Measurements from ENCODE around the gene UBR4. TPM values are rescaled to one million over a fixed set of nuclear protein-coding genes. Genes with fewer than 3 reads are reported as not detected.

UBR4 gene
- total RNA-seq, 1 experiment from 2014 or later = 126 TPM

DNA sequence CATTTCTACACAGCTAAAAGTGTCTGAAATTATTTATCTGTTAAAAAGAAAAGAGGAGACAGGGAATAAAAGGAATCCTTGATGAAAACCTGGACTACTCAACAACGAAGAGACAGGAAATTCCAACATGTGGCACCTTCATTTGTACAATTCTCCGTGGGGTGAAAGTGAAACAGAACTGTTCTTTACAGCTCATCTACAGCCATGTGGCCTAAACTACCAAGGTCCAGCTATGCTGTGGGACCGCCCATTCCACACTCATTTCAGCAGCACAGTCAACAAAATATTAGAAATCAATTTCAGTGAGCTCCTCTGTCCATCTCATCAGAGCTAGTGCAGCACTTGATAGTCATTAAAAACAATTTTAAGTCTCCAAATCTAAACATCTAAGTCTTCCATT is 44.0 kb downstream of the UBR4 start:
- ATAC-seq = no peak
- no peak for TF ChIP-seq TCF7L2 (IDR thresholded peaks at IDR 0.05; ENCODE audit: low read depth, low read length)
- no peak for TF ChIP-seq POLR2AphosphoS5 (IDR thresholded peaks at IDR 0.05; ENCODE audit: low read depth, low read length)
- TF ChIP-seq, protein P1, sequence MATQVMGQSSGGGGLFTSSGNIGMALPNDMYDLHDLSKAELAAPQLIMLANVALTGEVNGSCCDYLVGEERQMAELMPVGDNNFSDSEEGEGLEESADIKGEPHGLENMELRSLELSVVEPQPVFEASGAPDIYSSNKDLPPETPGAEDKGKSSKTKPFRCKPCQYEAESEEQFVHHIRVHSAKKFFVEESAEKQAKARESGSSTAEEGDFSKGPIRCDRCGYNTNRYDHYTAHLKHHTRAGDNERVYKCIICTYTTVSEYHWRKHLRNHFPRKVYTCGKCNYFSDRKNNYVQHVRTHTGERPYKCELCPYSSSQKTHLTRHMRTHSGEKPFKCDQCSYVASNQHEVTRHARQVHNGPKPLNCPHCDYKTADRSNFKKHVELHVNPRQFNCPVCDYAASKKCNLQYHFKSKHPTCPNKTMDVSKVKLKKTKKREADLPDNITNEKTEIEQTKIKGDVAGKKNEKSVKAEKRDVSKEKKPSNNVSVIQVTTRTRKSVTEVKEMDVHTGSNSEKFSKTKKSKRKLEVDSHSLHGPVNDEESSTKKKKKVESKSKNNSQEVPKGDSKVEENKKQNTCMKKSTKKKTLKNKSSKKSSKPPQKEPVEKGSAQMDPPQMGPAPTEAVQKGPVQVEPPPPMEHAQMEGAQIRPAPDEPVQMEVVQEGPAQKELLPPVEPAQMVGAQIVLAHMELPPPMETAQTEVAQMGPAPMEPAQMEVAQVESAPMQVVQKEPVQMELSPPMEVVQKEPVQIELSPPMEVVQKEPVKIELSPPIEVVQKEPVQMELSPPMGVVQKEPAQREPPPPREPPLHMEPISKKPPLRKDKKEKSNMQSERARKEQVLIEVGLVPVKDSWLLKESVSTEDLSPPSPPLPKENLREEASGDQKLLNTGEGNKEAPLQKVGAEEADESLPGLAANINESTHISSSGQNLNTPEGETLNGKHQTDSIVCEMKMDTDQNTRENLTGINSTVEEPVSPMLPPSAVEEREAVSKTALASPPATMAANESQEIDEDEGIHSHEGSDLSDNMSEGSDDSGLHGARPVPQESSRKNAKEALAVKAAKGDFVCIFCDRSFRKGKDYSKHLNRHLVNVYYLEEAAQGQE (IDR thresholded peaks at IDR 0.05; ENCODE audit: insufficient read depth in 1 of 2, low read depth in 2 of 2, low read length in 1 of 2) = no peak
- no peak for TF ChIP-seq SIN3A (IDR thresholded peaks at IDR 0.05; ENCODE audit: borderline replicate concordance, insufficient read depth, low read depth, low read length)
- TF ChIP-seq, protein P2, sequence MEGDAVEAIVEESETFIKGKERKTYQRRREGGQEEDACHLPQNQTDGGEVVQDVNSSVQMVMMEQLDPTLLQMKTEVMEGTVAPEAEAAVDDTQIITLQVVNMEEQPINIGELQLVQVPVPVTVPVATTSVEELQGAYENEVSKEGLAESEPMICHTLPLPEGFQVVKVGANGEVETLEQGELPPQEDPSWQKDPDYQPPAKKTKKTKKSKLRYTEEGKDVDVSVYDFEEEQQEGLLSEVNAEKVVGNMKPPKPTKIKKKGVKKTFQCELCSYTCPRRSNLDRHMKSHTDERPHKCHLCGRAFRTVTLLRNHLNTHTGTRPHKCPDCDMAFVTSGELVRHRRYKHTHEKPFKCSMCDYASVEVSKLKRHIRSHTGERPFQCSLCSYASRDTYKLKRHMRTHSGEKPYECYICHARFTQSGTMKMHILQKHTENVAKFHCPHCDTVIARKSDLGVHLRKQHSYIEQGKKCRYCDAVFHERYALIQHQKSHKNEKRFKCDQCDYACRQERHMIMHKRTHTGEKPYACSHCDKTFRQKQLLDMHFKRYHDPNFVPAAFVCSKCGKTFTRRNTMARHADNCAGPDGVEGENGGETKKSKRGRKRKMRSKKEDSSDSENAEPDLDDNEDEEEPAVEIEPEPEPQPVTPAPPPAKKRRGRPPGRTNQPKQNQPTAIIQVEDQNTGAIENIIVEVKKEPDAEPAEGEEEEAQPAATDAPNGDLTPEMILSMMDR (IDR thresholded peaks at IDR 0.05) = no peak
- CTCF ChIA-PET = no interaction called here
- in situ Hi-C loops (cut with HindIII; ENCODE audit: low pct_unique_long_range_greater_than_20kb, low sequenced_read_pairs) = no loop called here
- Histone ChIP-seq H3K27ac (ENCODE audit: low read length) (no peak overlapping the region), H3K27me3 (ENCODE audit: control insufficient read depth, insufficient read depth, low read length) (no peaks in the 10 kb centered on the region), H3K9me3 (ENCODE audit: control insufficient read depth, insufficient read depth, low read depth, low read length) (no peaks in the 10 kb centered on the region), H3K4me3 (ENCODE audit: low read depth in 2 of 2, low read length in 2 of 2) (no peak overlapping the region), H3K36me3 (ENCODE audit: control insufficient read depth, insufficient read depth, low read length) (peaks cover 89% of the 10 kb centered on the region), H3K4me1 (ENCODE audit: control insufficient read depth, insufficient read depth, low read length) (no peaks in the 10 kb centered on the region)
- POLR2A ChIA-PET = interaction anchor here (0.6 kb wide), 1 partner anchor 45 kb away, joined by 7 read pairs; no protein-coding TSS in a partner anchor
- intact Hi-C loops (cut with micrococcal nuclease; ENCODE audit: unreplicated experiment) = no loop called here
- BruUV-seq (replicated peaks) = no TSS peak
- DNase-seq (ENCODE audit: low read depth, low spot score) = no peak

DNA sequence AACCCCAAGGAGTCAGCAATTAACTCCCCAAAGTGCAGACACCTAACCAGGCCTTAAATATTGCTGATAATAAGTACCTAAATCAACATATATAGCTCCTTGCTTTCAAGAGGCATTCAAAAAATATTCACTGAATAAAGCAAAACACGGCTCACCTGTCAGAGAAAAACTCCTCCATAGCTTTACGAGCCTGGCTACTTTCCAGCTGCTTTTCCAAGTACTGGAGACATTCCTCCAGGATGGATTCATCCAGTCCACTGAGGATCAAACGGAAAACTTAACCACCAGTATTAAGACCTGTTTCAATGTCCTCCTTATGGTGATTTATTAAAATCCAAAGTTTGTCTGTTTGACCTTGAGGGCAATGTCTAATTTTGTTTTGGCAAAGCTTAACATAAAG is 44.6 kb downstream of the UBR4 start:
- CTCF ChIA-PET = no interaction called here
- Histone ChIP-seq H3K9me3 (ENCODE audit: control insufficient read depth, insufficient read depth, low read depth, low read length) (no peaks in the 10 kb centered on the region), H3K27me3 (ENCODE audit: control insufficient read depth, insufficient read depth, low read length) (no peaks in the 10 kb centered on the region), H3K27ac (ENCODE audit: low read length) (no peak overlapping the region; the same call in 1 of the 2 replicates), H3K4me1 (ENCODE audit: control insufficient read depth, insufficient read depth, low read length) (no peaks in the 10 kb centered on the region), H3K36me3 (ENCODE audit: control insufficient read depth, insufficient read depth, low read length) (peaks cover 91% of the 10 kb centered on the region), H3K4me3 (ENCODE audit: low read depth in 2 of 2, low read length in 2 of 2) (no peak overlapping the region)
- no TSS peak for BruUV-seq (replicated peaks)
- no peak for ATAC-seq
- TF ChIP-seq TCF7L2 (IDR thresholded peaks at IDR 0.05; ENCODE audit: low read depth, low read length) (no peak), SIN3A (IDR thresholded peaks at IDR 0.05; ENCODE audit: borderline replicate concordance, insufficient read depth, low read depth, low read length) (no peak), POLR2AphosphoS5 (IDR thresholded peaks at IDR 0.05; ENCODE audit: low read depth, low read length) (no peak)
- TF ChIP-seq, protein P2 (IDR thresholded peaks at IDR 0.05) = no peak
- TF ChIP-seq, protein P1 (IDR thresholded peaks at IDR 0.05; ENCODE audit: insufficient read depth in 1 of 2, low read depth in 2 of 2, low read length in 1 of 2) = no peak
- POLR2A ChIA-PET = no interaction called here
- no peak for DNase-seq (ENCODE audit: low read depth, low spot score)
- in situ Hi-C loops (cut with HindIII; ENCODE audit: low pct_unique_long_range_greater_than_20kb, low sequenced_read_pairs) (no loop called here), intact Hi-C loops (cut with micrococcal nuclease; ENCODE audit: unreplicated experiment) (no loop called here)

All from Panc1 (cell line).